HG03442 (cell line): ENCODE measurements around the gene SPRYD7.
"Not testable (repeated sequence)": the region's sequence is repeated elsewhere in the genome, so short reads cannot be mapped to it uniquely, and the experiment has no call there.

ENCODE experiments used
- ATAC-seq: cut with Tn5 transposase; IDR thresholded peaks from one replicate; pipeline ENCODE4 v1.9.1; 2021; ENCODE audit warnings: mild to moderate bottlenecking, moderate library complexity; ENCODE audit not compliant: unreplicated experiment

The SPRYD7 gene

DNA sequence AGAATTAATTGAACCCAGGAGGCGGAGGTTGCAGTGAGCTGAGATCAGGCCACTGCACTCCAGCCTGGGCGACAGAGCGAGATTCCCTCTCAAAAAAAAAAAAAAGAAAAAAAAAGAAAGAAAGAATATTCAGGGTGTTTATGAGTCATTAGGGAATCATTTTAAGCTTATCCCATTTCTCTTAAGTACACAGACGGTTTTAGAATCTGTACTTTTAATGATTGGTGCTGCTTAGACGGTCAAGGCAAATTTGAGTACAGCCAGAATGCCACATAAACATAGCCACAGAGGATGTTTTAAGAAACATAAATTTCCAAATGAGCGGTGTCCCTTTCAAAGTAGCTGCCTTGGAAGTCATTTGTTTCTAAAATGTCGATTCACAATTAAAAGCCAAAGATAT, 2.6 kb downstream of the SPRYD7 start:
- no peak for ATAC-seq

DNA sequence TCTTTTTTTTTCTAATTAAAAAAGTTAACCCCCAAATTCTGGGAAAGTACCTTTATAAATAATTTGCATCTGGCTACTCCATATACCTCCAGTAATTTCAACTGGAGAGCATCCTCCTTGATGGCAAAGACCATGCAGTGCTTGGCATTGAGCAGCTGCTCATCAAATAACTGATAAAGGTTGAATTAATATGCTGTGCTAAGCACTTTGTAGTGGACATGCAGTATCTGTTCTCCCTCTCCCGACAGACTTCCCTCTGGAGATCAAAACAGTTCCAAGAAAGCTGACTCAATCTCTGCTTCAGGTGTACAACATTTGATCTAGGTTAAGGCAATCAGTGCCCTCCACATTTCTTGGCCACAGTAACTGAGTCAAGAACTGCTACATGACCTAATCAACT, 3.3 kb downstream of the SPRYD7 start:
- no peak for ATAC-seq

DNA sequence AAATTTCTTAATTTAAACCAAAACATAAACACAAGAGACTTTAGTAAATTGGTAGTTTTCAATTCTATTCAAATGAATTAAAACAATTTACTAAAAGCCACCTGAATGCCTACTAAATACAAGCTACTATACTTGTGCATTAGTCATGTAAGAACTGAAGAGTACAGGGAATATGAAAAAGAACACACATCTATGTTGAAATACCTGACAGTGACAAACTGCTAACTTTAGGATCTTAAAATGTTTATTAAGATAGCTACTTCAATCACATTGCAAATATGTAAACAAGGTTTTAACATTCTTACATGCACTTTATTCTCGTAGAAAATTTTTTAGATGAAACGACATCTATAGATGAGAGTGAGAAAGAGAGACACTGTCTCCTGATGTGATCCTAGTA, 4.1 kb downstream of the SPRYD7 start:
- ATAC-seq = no peak

DNA sequence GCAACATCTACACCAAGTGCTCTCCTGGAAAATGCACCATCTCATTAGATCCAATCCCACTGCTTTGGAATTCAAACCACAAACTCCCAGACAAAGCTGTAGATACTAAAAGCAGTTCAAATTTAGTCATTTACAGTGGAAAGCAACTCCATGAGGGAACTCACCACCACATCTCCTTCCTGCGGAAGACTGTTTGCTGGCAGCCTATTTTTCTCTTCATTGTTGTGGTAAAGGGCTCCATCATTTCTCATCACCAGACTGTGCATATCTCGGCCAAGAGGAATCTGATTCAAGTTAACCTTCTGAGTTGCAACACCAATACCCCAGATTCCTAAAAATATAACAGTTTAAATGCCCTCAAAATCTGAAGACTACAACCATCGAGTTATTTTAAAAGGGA, 8.4 kb downstream of the SPRYD7 start:
- ATAC-seq = no peak

DNA sequence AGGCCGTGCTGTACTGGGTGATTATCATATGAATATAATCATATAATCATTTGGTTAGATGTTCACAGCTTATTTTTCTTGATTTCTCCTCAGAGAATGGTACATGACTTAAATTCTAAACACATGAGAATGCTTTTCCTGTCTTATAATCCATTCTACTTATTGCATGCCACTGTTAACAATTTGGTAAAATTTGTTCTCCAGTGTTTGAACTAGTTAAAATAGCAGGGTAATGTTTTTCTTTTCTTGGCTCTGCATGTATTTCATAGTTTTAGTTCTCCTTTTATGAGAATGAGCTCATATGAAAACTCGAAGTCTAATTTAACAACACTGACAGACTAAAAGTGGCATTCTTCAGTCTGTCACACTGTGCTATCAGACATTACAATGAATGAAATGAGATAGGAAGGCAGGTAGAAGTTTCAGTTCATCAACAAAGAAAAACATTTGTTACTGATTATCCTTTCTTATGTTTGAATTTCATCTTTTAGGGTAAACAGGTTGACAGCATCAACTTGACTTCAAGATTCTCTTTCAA, 10.2 kb downstream of the SPRYD7 start:
- ATAC-seq = no peak

DNA sequence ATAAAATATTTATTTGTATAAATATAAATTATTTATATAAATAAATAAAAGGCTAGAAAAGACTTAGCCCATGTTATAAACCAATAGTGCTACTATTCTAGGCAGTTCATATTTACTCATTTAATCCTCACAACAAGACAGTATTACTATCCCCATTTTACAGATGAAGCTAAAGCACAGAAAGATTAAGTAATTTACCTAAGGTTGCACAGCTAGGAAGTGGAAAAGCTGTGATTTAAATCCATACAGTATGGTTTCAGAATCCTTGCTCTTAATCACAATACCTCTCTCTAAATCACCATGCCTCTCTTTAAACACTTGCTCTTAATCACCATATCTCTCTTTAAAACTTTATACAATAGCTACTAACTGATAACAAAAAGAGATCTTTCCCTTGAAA, 13.8 kb downstream of the SPRYD7 start:
- no peak for ATAC-seq

DNA sequence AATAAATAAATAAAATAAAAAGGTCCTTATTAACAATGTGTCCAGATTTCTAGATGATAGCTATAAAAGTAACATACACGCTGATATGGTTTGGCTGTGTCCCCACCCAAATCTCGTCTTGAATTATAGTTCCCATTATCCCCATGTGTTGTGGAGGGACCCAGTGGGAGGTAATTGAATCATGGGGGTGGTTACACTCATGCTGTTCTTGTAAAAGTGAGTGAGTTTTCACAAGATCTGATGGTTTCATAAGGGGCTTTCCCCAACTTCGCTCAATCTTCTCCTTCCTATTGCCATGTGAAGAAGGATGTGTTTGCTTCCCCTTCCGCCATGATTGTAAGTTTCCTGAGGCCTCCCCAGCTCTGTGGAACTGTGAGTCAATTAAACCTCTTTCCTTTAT, 15.2 kb downstream of the SPRYD7 start:
- not testable (repeated sequence) for ATAC-seq

DNA sequence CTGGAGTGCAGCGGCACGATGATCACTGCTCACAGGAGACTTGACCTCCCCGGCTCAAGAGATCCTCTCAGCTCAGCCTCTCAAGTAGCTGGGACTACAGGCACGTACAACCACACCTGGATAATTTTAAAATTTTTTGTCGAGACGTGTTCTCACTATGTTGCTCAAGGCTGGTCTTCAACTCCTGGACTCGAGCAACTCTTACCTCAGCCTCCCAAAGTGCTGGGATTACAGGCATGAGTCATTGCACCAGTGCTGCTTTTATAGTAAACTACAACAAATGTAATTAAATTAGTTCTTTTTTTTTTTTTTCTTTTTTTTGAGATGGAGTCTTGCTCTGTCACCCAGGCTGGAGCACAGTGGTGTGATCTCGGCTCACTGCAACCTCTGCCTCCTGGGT, 18.0 kb downstream of the SPRYD7 start:
- ATAC-seq = not testable (repeated sequence)

DNA sequence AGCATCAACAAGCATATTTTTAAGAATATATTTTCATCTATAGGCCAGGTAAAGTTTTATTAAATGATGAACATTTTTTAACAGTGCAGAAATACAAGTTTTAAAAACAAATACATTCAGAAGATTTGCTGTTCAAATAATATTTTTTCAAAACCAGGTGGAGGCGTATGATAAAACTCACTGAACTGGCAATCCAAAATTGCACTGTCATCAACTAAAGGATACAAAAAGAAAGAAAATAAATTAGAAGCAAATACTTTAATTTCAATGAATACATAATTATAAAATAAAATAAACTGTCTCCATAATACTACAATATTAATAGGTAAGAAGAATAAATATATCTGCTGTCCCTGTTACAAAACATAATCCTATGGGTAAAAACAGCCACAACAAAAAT, 21.2 kb downstream of the SPRYD7 start:
- ATAC-seq = no peak

DNA sequence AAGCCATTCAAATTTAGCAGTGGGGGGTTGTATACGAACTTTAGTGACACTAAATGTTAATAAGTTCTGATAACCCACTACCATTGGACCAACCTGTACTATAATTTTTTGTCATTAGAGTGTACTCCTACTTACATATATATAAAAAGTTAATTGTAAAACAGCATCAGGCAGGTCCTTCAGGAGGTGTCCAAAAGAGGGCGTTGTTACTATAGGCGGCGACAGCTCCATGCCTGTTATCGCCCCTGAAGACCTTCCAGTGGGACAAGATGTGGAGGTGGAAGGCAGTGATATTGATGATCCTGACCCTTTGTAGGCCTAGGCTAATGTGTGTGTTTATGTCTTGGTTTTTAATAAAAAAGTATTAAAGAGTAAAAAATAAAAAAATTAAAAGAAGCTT, 27.5 kb downstream of the SPRYD7 start:
- no peak for ATAC-seq

DNA sequence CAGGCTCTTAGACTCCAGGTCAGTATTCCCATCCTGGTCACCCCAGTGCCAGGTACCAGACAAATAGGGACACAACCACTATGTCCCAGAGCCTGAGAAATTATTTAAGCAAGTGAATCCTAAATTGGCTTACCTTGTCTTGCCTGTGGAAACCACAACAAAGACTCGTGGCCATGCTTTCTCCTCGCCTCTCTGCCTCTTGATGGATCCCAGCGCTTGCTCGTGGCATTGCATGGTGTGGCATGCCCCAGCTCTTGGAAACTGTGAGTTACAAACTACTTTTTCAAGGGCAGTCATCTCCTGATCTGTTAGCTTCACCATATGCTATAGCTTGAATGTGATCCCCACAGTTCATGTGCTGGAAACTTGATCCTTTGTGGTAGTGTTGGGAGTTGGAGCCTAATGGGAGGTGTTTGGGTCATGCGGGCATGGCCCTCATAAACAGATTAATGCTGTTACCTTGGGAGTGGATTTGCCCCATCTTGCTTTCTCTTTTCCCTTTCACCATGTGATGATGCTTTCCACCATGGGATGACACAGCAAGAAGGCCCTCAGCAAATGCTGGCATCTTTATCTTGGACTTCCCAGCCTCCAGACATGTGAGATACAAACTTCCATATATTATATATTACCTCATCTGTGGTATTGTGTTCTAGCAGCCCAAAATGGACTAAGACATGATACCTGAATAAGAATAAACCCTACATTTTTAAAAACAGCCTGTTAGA, 31.2 kb downstream of the SPRYD7 start:
- no peak for ATAC-seq

DNA sequence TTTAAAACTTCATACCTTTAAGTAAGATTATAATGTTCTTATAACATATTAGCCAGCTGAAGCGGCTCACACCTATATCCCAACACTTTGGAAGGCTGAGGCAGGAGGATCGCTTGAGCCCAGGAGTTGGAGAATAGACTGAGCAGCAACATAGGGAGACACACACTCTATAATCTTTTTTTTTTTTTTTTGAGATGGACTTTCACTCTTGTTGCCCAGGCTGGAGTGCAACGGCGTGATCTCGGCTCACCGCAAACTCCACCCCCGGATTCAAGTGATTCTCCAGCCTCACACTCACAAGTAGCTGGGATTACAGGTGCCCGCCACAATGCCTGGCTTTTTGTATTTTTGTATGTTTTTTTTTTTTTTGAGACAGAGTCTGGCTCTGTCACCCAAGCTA, 37.3 kb downstream of the SPRYD7 start:
- ATAC-seq = no peak

DNA sequence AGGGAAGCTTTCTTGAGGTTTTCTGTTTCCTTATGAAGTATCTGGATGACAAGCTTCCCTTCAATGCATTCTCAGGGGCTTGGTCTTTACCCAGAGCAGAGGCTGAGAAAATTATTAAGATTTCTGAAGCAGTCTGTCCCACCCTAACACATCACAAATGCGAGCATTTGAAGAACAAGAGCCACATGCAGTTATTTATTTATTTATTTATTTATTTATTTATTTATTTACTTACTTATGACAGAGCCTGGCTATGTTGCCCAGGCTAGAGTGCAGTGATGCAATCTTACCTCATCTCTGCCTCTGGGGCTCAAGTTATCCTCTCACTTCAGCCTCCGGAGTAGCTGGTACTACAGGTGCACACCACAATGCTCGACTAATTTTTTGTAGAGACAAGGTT, 38.4 kb downstream of the SPRYD7 start:
- ATAC-seq = no peak

DNA sequence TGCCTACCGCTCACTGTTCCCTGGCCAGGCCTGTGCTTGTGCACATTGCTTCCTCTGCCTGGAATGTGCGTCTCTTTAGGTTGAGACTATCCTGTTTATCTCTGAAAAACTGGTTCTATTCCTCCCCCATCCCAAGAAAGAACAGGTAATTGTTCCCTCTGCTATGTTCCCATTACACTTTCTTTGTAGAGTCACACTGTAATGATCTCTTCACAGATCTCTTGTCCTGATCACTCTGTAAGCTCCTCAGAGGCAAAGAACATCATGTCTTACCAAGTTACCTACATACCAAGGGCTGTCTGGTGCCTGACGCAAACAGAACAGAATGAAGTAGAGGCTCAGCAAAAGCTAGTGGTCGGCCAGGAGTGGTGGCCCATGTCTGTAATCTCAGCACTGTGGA, 40.3 kb downstream of the SPRYD7 start:
- ATAC-seq = no peak

DNA sequence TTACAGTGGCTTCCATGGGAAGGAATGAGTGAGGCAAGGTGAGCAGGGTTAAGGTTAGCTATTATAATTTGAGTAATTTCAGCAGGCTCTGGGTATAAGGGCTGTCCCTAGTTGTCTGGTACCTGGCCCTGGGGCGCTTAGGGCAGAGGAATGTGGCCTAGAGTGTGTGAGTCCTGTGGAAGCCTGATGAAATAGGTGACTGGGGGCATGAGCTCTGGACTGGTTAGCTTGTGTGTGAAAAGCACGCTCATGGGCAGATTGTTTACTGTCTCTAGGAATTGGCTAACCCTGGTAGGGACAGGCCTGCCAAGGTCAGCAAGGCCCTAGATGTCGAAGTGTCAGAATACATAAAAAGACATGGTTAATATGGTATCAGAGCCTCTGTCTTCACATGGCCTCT, 42.5 kb downstream of the SPRYD7 start:
- ATAC-seq = no peak

DNA sequence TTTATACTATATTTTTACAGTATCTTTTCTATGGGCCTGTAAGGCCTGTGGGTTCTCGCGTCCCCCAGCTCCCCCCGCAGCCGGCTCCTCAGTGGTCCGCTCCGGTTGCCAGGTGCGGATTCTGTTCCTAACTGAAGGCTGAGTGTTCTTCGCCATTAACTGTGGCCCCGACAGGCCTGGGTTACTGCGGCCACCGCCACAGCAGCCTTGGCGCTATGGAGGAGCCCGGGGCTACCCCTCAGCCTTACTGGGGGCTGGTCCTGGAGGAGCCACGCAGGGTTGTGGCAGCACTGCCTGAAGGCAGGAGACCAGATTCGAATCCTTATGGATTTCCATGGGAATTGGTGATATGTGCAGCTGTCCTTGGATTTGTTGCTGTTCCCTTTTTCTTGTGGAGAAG, 45.8 kb downstream of the SPRYD7 start:
- no peak for ATAC-seq

DNA sequence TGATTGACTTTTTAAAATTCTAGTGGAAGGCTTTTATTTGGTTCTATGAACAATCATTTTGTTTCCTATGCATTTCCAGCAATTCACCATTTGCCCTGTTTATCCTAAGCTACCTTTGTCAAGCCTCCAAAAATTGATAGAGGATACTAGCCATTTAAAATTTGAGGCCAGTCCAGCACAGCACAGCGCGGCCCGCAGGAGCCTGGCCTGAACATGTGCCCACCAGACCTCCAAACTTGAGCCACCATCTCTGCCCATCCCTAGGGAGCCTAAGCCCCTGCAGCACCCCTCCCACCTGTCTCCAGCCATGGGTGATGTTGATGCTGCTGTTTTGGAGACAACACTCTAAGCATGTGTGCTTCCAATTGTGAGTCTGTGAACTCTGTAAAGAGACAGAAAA, 57.5 kb downstream of the SPRYD7 start:
- no peak for ATAC-seq

DNA sequence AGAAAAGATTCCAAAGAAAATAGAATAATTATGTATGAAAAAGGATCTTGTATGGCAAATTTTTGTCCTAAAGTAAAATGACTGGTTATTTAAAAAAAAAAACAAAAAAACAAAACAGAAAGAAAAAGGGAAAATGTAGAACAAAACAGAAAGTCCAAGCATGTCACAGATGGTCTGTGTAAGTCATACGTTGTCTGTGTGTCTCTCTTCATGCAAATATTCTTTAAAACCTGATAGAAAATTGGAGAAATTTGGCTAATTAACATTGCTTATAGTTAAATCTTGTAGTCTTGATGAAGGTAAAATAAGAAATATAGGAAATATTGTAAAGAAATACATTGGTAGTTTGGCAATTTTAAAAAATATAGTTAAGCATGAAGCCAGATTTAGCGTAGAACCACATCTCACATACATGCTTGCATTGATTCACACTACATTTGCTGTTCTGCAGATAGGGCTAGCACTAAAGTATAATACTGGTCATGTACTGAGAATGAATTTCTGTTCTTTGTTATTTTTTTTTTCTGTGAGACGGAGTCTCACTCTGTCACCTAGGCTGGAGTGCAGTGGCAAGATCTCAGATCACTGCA, 58.4 kb downstream of the SPRYD7 start:
- no peak for ATAC-seq

DNA sequence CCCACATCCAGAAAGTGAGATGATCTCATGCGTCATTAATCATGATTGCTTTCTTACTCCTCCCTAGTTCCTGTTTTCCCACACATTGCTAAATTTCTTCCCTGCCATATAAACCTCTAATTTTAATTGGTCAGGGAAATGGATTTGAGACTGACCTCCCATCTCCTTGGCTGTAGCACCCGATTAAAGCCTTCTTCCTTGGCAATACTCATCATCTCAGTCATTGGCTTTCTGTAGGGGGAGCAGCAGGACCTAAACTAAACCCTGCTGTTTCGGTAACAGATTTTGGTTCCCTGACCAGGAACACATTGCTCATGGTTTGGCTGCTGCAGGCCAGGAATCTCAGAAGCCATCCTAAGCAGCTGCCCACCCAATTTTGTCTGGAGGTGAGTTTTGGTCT, 61.7 kb downstream of the SPRYD7 start:
- ATAC-seq = no peak

DNA sequence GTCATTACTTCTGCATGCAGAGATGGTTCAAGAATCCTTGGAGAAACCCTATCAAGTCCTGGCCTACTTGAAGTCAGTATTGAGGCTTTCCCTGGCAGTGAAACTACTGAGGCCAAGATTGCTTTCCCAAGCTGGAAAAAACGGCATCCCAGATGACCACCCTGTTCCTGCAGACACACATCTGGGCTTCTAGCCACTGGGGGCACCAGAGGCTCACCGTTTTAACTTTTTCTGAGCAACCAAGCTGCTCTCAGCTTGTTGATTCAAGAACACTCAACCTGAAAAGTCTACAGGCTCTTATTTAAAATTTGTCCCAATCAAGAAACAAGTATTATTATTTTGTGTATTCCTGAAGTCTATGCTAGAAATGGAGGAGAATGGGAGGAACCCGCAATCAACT, 66.6 kb downstream of the SPRYD7 start:
- ATAC-seq = no peak

DNA sequence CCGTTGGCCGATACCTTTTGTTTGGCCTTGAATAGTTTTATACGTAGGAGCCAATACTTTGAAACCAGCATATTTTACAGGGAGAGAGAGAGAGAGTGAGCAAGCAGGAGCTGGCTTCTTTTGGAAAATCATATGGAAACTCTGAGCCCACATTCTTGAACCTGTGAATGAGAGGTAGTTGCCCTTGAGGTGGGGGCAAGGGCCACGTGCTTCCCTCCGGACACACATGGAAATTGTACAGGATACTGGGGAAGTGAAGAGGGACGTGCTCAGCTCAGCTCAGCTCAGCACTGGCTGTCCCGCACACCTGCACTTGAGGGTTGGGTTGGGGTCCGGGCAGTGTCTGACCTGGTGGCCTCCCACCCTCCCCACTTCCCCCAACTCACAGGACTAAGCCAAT, 68.3 kb downstream of the SPRYD7 start:
- no peak for ATAC-seq

DNA sequence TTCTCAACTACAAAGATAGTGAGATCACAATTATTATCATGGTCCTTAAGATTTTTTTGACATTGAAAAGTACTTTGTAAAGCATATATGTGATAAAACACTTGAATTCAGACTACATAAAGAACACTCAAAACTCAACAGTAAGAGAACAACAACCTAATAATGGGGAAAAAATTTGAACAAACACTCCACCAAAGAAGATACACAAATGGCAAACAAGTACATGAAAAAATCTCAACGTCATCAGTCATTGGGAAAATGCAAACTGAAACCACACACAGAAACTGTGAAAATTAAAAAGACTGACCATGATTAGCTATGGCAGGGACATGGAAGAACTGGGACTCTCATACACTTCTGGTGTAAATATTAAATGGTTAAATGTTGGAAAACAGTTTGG, 70.9 kb downstream of the SPRYD7 start:
- no peak for ATAC-seq

DNA sequence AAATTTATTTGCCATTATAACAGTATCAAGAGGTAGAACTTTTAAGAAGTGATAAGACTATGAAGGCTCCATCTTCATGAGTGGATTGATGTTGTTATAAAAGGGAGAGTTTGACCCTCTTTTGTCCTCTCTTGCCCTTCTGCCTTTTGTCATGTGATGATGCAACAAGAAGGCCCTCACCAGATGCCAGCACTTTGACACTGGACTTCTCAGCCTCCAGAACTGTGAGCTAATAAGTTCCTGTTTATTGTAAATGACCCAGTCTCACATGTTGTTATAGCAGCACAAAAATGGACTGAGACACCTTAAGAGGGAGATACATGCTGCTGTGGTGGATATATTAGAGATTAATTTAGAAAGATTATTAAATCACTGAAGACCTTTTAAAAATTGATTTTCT, 71.6 kb downstream of the SPRYD7 start:
- no peak for ATAC-seq
